Fibroblast of pulmonary artery (primary cell): ENCODE results near the gene PHC2.

Experiments
- DNase-seq: peaks from one replicate; pipeline ENCODE4 v3.0.0-alpha.2; 2010; ENCODE audit warnings: low read depth
- H3K4me3 ChIP-seq: replicated peaks from 2 replicates; pipeline ENCODE4 v1.5.1; 2011; ENCODE audit warnings: low read depth, mild to moderate bottlenecking, control low read depth, low read length, moderate library complexity
- TF ChIP-seq, protein P1 (sequence below): IDR thresholded peaks from 2 replicates; pipeline ENCODE4 v1.5.1; 2011; ENCODE audit warnings: mild to moderate bottlenecking, control low read depth, low read length, inconsistent platforms; ENCODE audit errors: missing control alignments

The PHC2 gene

GRCh38 chr1:33338048-33338439, 92.9 kb downstream of the PHC2 start:
- DNase-seq, result peak; percentile 74
- TF ChIP-seq, protein P1, sequence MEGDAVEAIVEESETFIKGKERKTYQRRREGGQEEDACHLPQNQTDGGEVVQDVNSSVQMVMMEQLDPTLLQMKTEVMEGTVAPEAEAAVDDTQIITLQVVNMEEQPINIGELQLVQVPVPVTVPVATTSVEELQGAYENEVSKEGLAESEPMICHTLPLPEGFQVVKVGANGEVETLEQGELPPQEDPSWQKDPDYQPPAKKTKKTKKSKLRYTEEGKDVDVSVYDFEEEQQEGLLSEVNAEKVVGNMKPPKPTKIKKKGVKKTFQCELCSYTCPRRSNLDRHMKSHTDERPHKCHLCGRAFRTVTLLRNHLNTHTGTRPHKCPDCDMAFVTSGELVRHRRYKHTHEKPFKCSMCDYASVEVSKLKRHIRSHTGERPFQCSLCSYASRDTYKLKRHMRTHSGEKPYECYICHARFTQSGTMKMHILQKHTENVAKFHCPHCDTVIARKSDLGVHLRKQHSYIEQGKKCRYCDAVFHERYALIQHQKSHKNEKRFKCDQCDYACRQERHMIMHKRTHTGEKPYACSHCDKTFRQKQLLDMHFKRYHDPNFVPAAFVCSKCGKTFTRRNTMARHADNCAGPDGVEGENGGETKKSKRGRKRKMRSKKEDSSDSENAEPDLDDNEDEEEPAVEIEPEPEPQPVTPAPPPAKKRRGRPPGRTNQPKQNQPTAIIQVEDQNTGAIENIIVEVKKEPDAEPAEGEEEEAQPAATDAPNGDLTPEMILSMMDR, result no peak
- peak overlapping the region; percentile 32 for H3K4me3 ChIP-seq

- DNase-seq, result no peak
- H3K4me3 ChIP-seq, result peak overlapping the region; percentile 6
- TF ChIP-seq, protein P1, result no peak
Measured at GRCh38 chr1:33337441-33337840, 93.5 kb downstream of the PHC2 start.

DNA sequence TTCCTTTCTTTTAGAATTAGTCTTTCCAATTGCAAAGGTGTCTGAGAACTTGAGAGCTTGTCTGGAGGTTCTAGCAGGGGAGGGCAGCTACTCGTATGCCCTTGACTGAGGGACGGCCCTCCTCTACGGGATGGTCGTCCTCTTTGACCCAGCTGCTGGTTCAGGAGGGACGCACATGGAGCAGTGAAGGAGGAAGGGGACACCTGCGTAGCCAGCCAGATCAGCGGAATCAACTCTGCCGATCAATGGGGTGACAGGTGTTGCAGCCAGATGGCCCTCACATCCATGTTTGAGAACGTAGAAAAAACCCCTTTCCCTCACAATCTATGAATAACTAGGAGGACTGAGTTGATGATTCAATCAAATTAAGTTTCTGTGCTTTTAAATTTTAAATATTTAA, 94.3 kb downstream of the PHC2 start:
- TF ChIP-seq, protein P1, result no peak
- no peak for DNase-seq
- no peak overlapping the region for H3K4me3 ChIP-seq

- DNase-seq, result no peak
- TF ChIP-seq, protein P1, result no peak
- H3K4me3 ChIP-seq, result no peak overlapping the region
Measured at GRCh38 chr1:33335020-33335419, 95.9 kb downstream of the PHC2 start.

DNA sequence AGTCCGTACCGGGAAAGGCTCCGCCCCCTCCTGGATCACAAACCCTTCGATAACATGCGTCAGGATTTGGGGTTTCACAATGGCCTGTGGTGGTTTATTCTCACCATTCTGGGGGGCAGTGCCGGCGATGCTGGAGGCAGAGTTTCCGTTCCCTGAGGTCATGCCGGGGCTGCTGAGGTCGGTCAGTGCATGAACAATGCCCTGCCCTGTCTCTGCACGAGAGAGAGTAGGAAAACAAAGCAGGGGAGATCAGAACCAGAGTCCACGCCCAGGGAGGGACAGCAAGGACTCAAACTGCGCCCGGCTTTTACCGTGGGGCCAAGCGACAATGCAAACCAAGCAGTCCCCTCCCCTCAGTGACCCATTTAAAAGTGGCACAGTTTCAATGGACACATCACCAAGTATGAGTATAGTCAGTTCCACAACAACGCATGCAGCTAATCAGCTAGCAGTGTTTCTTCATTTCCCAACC, 96.8 kb downstream of the PHC2 start:
- TF ChIP-seq, protein P1, result no peak
- peak; percentile 52 for DNase-seq
- H3K4me3 ChIP-seq, result no peak overlapping the region

DNA sequence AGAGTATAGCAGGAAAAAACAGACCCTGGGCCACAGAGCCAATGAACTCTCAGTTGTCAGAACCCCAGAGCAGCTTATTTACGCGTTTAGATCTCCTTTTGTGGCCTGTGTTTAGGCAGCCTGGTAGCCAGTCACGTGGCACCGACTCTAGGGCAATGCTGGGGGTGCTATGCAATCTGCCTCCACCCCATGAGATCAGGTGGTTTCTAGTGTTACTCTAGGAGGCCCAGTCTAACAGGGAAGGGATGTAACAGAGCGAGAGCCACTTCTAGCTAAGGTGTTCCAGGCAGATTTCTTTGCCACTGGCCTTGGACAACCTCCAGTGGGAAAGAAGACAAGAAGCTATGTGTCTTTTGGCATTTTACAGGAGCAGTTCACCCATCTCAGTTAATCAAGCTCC, 98.0 kb downstream of the PHC2 start:
- DNase-seq, result no peak
- TF ChIP-seq, protein P1, result no peak
- H3K4me3 ChIP-seq, result no peak overlapping the region

DNA sequence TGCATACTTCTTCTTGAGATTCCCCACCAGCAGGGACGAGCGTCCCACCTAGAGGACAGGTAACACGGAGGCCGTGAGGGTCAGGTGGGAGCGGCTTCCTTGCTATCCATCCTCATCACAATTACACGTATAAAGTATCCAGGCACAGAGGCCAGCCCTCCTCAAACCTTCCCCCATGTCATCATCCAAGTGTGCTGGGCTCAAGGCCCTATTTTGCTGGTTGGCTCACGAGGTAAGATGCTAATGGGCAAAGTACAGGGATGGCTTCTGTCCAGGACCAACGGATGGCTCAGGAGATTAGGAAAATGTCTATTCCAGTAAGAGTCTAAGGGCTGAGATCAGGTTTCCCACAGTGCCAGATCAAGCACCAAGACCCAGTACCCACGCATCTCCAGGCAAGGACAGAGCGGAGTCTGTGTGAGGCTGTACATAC, 98.5 kb downstream of the PHC2 start:
- H3K4me3 ChIP-seq, result no peak overlapping the region
- DNase-seq, result peak; percentile 52
- TF ChIP-seq, protein P1, result no peak
